HG02973 (cell line): Measurements from ENCODE around the gene SPDYE17.
"Not testable (repeated sequence)": the region's sequence is repeated elsewhere in the genome, so short reads cannot be mapped to it uniquely, and the experiment has no call there.

Experiments used
- ATAC-seq: cut with Tn5 transposase; IDR thresholded peaks from one replicate; pipeline ENCODE4 v1.9.1; 2021; ENCODE audit warnings: moderate library complexity; ENCODE audit not compliant: unreplicated experiment

Gene SPDYE17, protein sequence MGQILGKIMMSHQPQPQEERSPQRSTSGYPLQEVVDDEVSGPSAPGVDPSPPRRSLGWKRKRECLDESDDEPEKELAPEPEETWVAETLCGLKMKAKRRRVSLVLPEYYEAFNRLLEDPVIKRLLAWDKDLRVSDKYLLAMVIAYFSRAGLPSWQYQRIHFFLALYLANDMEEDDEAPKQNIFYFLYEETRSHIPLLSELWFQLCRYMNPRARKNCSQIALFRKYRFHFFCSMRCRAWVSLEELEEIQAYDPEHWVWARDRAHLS

DNA sequence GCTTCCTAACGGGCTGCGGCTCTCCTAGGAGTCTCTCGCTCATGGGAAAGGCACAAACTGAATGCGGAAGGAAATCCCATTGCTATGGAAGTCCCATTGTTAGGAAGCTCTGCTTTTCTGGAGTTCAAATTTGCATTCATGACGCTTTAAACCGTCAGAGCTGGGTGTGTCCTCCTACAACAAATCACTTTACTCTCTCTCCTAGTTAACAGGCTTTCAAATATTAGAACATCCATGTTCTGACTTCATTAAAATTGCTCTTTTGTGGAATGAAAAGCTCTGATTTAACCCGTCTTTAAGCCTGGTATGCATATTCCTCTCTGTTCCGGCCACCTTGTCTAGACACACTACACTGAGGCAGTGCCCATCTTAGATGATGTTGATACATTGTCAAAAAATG lies at the start of gene SPDYE17:
Gene SPDYE17, minus strand, starts transcription at position 101 of the 400 bp plus-strand sequence. CDS start 1,791 bp downstream, outside the sequence.
- ATAC-seq, result not testable (repeated sequence)

DNA sequence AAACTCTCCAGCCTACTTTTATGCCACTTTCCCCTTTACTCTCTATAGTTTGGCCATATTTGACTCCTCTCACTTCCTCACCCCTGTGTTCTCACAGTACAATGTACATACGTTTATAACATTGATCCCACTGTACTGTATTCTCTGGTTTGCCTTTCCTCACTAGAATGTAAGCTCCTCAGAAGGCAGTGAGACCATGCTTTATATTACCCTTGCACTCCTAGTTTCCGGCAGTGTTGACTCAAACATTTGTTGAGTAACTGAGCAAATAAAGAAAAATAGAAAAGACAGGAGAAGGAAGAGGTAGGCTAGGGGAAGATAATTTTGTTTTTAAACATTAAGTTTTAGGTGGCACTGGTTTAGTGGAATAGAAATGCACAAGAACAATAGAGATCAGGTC lies 48.1 kb upstream of the SPDYE17 start:
- not testable (repeated sequence) for ATAC-seq

DNA sequence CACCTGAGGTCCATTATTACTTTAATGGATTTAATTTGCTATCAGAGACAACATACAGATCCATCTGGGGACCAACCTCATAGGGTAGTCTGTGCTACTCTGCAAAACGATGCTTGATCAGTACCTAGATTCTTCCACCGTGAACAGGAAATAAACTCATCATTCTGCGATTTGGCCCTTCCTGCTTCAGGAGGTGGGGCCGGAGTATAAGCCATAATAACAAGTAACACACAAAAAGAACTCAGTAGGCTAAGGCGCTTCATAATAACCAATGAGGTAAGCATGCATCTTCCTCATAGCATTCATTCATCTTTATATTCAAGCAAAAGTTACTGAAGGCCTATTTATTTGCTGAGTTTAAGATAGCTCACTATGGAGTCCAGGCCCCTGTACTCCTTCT lies 47.5 kb upstream of the SPDYE17 start:
- ATAC-seq, result not testable (repeated sequence)

DNA sequence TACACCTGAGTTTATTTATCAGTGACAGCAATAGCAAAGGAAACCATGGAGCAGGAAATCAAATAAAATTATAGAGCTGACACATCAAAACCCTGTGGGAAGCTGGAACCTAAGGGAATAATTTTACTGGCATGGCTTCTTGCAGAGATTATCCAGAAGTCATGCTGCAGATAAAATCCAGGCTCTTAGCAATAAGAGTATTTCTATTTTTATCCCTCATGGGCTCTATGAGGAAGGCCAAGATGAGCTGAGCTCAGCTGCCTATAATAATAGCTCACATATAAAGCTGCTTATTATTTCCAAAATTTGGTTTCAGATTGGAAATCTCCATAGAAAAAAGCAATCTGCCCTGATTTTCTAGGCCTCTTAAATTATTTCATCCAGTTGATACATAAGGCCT lies 47.0 kb upstream of the SPDYE17 start:
- ATAC-seq, result not testable (repeated sequence)

DNA sequence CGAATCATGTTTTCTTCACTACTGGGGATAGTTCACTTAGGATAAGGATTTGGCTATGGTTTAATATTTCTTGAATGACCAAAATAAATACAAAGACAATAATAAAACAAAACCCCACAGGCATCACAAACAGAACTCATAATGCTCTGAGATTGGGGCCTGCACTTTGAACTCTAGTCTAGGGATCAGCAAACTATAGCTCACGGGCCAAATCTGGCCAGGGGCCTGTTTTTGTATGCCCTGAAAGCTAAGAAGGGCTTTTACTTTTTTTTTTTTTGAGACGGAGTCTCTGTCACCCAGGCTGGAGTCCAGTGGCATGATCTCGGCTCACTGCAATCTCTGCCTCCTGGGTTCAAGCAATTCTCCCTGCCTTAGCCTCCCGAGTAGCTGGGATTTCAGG lies 44.9 kb upstream of the SPDYE17 start:
- not testable (repeated sequence) for ATAC-seq

DNA sequence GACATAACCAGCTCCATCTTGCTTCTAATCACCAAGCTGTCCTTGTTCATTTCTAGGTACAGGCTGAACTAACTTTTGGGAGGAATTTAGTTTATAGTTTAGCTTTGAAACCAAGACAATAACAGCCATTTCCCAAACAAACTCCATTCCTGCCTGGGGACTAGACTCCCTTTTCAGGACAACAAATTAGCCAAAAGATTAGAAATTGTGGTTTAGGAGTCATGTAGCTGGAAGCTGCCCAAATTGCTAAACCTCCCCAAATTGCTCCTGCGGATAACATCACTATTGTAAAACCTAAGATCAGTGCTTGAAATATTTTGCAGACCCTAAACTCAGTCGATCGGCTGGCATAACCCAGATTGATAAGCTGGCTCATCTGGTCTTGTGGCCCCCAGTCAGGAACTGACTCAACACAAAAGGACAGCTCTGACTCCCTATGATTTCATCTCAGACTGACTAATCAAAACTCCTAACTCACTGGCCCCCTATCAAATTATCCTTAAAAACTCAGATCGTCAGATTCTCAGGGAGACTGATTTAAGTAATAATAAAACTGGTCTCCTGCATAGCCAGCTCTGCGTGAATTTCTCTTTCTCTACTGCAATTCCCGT lies 42.7 kb upstream of the SPDYE17 start:
- not testable (repeated sequence) for ATAC-seq

DNA sequence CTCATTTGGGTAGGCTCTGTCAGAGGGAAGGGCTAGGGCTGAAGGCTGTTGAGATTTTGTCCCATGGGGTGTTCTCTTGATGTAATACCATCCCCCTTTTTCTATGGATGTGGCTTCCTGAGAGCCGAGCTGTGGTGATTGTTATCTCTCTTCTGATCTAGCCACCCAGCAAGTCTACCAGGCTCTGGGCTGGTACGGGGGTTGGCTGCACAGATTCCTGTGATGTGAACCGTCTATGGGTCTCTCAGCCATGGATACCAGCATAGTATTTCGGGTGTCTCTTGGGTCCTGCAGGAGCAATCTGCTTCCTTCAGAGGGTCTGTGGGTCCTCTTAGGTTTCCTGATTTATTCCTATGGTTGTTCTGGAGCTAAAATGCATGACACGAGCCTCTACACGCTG lies 38.9 kb upstream of the SPDYE17 start:
- not testable (repeated sequence) for ATAC-seq

DNA sequence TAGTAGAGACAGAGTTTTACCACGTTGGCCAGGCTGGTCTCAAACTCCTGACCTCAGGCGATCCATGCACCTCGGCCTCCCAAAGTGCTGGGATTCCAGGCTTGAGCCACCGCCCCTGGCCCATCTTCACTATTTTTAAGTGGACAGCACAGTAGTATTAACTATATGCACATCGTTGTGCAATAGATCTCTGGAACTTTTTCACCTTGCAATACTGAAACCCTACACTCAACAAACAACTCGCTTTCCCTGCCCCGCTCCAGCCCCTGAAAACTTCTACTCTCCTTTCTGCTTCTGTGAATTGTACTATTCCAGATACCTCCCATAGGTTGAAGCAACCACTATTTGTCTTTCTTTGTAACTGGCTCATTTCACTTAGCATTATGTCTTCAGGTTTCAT lies 33.7 kb upstream of the SPDYE17 start:
- not testable (repeated sequence) for ATAC-seq

DNA sequence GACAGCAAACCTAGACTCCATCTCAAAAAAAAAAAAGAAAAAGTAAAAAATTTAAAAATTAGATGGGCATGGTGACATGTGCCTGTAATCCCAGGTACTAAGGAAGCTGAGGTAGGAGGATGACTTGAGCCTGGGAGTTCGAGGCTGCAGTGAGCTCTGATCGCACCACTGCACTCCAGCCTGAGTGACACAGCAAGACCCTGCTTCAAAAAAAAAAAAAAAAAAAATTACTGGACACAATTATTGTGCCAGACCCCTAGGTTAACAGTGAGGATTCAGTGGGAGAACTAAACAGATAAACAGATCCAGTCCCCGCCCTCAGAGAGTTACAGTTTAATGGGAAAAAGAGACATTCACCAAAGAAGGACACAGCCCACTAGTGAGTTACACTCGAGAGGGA lies 31.6 kb upstream of the SPDYE17 start:
- not testable (repeated sequence) for ATAC-seq

DNA sequence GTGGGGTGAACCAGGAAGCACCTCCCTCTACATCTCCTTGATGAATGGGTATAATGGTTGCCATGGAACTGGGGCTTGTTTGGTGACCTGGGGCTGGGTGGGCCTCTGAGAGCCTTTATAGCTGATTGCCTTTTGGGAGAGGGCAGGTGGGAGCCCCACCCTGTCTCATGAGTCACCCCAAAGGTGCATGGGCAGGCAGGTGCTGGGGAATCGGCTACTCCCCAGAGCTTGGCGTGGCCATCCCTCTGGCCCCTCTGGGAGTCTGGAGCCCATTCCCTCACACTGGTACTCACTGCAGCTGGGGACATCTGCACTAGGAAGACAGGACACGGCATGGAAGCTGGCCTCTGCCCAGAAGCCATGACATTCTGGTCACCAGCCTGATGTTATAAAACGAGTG lies 30.4 kb upstream of the SPDYE17 start, which contains the start of gene SPDYE18:
Gene SPDYE18, minus strand, starts transcription at position 2 of the 400 bp plus-strand sequence. CDS start 2,046 bp downstream, outside the sequence.
- not testable (repeated sequence) for ATAC-seq

DNA sequence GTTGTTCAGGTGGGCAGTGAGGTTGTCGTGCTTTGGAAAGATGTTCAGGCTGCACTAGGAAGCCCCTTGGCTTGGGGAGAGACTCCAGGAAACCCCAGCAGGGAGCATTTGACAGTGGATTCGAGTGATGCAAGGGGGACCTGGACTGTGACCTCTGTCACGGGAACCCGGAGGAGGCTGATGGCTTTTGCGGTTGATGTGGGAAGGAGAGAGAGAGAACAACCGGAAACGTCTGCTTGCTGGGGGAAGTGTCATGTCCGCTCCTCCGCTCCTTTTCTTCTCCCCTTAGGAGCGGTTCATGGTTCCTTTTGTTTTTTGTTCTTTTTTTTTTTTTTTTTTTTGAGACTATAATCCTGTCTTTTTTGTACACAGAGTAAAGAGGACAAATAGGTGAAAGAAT lies 5.8 kb downstream of the SPDYE17 start:
- not testable (repeated sequence) for ATAC-seq

DNA sequence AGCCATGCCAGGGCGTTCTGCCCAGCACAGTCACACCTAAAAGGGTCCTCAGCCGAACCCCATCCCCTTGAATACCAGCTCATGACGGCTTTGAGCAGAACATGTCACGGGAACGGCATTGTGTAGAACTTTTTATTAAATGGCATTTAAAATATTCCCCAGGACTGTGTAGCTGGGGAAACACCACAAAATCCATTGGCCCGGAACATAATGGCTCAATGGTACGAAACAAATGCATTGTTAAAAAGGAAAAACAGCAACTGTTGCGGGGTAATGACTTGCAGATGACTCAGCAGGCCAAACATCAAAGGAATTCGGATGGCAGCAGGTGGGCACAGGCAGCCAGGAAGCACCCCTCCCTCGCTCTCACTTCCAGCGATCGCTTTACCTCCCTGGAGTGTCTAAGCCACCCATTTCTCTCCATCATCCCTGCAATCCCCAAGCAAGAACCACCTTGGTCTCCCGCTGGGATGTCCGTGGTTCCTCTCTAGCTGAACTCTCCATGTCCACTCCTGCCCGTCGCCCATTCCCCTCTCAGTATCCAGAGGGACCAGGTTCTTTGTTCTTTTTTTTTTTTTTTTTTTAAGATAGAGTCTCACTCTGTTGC lies 22.0 kb downstream of the SPDYE17 start:
- ATAC-seq, result not testable (repeated sequence)

DNA sequence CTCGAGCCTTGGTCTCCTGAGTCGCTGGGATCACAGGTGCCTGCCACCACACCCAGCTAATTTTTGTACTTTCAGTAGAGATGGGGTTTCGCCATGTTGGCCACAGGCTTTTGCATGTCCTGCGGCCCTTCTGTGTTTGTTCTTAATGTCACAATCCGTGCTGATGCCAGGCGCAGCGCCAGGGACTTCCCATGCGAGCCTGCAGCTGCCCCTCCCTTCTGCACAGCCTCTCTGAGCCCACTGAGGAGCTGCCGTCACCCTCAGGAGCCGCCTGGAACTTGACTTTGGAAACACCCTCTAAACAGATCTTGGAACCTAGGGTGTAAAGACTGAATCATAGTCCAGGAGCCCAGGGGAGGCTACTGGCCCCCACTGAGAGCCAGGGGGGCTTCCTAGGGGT lies 24.2 kb downstream of the SPDYE17 start:
- ATAC-seq, result not testable (repeated sequence)

DNA sequence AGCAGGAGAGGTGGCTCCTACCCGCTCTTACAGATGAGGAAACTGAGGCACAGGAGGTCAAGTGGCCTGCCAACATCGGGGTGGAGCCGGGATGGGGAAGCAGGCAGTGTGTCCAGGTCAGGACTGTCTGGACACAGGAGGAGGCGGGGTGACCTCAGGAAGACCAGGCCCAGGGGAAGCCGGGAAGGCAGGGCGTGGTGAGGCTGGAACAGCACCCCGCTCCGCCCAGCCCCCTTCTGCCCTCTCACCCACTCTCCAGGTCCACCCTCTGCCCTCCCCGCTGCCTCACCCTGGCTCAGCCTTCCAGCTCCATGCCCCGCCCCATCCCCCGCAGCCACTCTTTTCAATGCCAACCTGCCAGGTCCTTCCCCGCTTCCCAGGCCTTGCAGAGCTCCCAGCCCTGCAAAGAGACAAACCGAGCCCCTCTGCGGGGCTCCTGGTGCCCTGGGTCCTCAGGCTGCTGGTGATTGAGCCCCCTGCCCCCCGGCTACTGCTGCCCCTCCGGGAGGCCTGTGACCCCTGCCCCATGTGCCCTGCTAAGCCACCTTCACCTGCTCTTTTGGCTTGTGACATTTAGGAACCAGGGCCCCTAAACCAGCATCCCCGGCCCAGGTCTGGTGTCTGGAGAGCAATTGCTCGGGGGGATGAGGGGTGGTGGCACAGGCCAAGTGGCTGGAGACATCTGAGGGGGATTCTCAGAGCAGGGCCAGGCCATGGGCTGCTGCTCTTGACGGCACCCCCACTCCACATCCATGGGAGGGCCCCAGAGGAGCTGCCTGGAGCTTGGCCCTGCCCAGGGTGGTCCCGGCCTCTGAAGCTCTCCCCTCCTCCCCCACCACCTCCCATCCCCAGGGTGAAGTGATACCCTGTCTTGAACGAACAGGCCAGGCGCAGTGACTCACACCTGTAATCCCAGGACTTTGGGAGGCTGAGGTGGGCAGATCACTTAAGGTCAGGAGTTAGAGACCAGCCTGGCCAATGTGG lies 25.7 kb downstream of the SPDYE17 start:
- ATAC-seq, result not testable (repeated sequence)

DNA sequence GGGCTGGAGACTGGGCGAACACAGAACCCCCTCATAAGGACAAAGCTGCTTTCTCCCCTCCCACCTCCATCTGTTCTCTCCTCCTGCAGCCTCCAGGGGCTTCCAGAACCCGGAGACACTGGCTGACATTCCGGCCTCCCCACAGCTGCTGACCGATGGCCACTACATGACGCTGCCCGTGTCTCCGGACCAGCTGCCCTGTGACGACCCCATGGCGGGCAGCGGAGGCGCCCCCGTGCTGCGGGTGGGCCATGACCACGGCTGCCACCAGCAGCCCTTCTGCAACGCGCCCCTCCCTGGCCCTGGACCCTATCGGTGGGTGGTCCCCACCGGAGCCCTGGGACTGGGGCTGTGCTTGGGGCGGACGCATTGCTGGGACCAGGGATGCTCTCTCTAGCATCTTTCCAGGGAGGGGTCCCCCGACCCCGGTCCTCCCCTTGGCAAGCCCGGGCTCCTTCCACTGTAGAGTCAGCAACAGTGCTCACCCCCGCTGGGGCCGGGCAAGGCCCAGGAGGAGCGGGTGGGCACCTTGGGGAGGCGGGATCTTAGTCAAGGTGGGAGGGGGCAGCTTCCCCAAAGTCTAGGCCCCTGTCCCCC lies 26.6 kb downstream of the SPDYE17 start:
- ATAC-seq, result not testable (repeated sequence)

DNA sequence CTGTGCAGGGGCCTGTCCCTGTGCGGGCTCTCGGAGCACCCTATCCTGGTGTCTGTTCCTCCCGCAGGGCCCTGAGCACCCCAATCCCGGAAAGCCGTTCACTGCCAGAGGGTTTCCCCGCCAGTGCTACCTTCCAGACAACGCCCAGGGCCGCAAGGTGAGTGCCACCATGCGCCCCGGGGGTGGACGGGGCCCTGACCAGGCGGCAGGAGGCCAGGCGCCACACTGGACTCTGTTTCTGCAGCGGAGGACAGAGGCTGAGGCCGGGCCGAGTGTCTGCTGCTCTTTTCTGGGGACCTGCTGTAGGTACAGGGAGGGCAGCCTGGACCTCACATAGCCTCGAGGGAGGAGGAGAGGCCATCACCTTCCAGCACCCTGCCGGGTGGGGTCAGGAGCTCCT lies 28.0 kb downstream of the SPDYE17 start:
- ATAC-seq, result not testable (repeated sequence)

DNA sequence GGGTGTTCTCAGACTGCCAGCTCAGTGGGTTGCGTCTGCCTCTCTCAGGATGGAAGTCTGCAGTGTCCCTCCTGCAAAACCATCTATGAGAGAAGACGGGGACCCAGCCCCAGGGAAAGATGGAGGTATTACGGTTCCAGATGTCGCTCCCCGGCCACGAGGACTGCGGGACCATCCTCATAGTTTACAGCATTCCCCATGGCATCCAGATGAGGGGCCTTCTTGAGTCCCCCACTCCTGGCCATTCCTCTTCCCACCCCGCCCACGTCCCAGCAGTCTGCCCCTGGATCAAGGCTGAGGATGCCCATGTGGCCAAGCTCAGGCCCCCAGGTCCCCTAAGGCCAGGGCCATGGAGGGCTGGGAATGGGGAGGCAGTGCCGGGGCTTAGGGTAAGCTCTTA lies 28.9 kb downstream of the SPDYE17 start:
- ATAC-seq, result not testable (repeated sequence)

DNA sequence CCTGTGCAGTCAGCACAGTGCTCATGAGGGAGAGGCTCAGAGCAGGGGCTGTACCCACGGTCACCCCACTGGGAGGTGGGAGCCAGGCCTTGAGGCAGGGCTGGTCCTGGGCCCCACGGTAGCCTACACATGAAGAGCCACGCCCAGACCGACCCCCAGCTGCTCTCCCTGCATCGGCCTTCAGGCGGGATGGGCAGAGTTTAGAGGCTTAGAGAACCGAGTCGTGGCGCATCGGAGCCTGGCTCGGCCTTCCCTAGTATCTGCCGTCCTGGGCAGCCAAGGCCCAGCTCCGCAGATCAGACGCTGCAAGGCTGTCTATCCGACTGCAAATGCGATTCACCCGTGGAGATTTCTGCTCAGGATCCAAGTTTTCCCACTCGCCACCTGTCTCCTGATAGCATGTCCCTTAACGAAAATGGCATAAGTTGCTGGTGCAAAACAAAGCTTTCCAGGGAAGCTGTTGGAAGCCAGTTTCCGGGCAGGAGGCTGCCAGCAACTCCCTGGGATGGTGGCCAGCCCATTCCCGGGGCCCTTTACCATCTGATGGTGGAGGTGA lies 29.4 kb downstream of the SPDYE17 start:
- not testable (repeated sequence) for ATAC-seq

DNA sequence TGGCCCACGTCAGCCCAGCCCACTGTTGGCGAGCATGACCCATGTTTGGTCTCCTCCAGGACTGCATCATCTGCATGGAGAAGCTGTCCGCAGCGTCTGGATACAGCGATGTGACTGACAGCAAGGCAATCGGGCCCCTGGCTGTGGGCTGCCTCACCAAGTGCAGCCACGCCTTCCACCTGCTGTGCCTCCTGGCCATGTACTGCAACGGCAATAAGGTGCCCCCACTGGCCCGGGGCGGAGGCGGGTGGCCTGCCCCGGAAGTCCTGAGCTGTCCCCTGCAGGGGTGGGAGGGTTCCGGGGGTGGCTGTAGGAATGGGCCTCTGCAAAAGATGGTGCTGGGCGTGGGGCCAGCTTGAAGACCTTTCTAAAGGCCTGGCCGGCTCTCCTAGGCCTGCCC lies 30.1 kb downstream of the SPDYE17 start:
- not testable (repeated sequence) for ATAC-seq
